Stimulated activated memory B cell treated with anti-CD40 and anti-IgM and Interleukin-4, amounts not matched to agents 10 μg/mL and 1 μg/mL and 100 μg/mL, for 72 hours (primary cell): ENCODE data around the gene OPRM1.
A peak's percentile ranks its signal among the peaks of the same experiment; 100 is the strongest.
"Not testable (repeated sequence)": the region's sequence is repeated elsewhere in the genome, so short reads cannot be mapped to it uniquely, and the experiment has no call there.

Experiments
- ATAC-seq: fragments of 150-1000 bp; cut with Tn5 transposase; 2 replicates; pipeline ENCODE4 v1.10.0; 2021
- H3K27ac Mint-ChIP-seq: one replicate; pipeline ENCODE4 v1.8.0; 2022; ENCODE audit warnings: mild to moderate bottlenecking, mixed read lengths
- H3K27me3 Mint-ChIP-seq: one replicate; pipeline ENCODE4 v1.8.0; 2022; ENCODE audit warnings: mixed read lengths
- H3K36me3 Mint-ChIP-seq: one replicate; pipeline ENCODE4 v1.8.0; 2022; ENCODE audit warnings: mixed read lengths
- H3K4me1 Mint-ChIP-seq: one replicate; pipeline ENCODE4 v1.8.0; 2022; ENCODE audit warnings: mixed read lengths
- H3K4me3 Mint-ChIP-seq: one replicate; pipeline ENCODE4 v1.8.0; 2022; ENCODE audit warnings: mild to moderate bottlenecking, moderate library complexity, mixed read lengths
- H3K9me3 Mint-ChIP-seq: one replicate; pipeline ENCODE4 v1.8.0; 2022; ENCODE audit warnings: mixed read lengths

Gene OPRM1

DNA sequence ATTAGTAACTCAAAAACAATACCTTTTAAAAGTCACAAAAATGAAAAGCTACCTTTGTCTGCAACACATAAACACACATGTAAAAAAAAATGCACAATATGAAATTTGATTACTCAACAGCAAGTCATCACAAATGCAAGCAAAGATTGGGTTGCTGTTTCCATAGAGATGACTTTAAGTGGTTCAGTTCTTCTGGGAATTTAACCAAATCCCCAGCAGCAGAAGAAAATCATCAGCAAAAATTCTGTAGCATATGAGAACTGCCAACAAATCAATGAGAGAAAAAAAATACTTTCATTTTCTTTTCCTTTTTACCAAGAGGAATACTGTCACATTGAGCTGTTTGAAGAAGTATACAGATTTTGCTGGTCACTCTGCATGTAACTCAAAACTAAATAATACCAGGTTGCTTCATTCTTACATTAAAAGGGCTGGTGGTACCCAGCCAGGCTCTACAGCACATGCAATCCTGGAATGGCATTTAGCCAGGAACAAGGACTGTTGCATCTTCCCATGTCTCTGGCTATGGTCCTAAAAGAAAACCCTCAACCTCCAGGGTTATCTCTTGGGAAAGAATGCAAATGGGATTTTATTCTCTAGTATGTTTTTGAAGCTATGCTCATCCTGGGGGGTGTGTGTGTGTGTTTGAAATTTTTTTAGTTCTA is 158.3 kb downstream of the OPRM1 start:
- H3K27ac Mint-ChIP-seq, result no peak overlapping the region
- no peaks in the 10 kb centered on the region for H3K27me3 Mint-ChIP-seq
- ATAC-seq, result no peak
- H3K9me3 Mint-ChIP-seq, result no peaks in the 10 kb centered on the region
- peaks cover under 1% of the 10 kb centered on the region for H3K4me1 Mint-ChIP-seq
- H3K4me3 Mint-ChIP-seq, result no peak overlapping the region
- H3K36me3 Mint-ChIP-seq, result no peaks in the 10 kb centered on the region

DNA sequence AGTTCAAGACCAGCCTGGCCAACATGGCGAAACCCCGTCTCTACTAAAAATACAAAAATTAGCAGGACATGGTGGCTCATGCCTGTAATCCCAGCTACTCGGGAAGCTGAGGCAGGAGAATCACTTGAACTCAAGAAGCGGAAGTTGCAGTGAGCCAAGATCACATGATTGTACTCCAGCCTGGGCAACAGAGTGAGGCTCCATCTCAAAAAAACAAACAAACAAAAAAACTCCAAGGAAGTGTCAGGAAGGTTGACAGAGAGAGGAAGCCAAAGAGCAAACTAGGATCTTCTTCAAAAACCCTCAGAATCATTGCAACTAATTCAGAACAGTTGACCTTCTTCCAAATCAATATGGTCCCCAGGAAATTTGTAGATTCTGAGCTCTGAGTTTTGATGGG is 162.6 kb downstream of the OPRM1 start:
- H3K4me3 Mint-ChIP-seq, H3K9me3 Mint-ChIP-seq, ATAC-seq, H3K27ac Mint-ChIP-seq, H3K36me3 Mint-ChIP-seq, H3K4me1 Mint-ChIP-seq, H3K27me3 Mint-ChIP-seq: not testable (repeated sequence)

DNA sequence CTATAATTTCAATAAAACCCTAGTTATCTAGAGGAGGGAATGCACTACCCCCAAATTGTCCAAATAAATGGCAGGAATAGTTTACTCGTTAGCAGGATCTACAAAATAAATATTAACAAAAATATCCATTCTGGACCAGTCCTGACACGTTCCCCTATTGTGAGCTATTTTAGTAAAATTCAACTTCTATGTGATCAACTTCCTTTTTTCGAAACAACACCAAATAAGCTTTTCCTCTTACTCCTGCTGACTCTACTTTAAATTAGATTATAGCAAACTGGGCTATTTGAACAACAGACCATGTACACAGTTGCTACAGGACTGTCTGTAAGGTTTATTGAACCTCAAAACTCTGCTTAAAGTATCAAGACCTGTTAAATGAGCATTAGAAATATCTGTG is 163.3 kb downstream of the OPRM1 start:
- Mint-ChIP-seq H3K9me3 (no peaks in the 10 kb centered on the region), H3K36me3 (no peaks in the 10 kb centered on the region), H3K27me3 (no peaks in the 10 kb centered on the region), H3K27ac (no peak overlapping the region), H3K4me3 (no peak overlapping the region), H3K4me1 (peaks cover 5% of the 10 kb centered on the region)
- ATAC-seq, result no peak

DNA sequence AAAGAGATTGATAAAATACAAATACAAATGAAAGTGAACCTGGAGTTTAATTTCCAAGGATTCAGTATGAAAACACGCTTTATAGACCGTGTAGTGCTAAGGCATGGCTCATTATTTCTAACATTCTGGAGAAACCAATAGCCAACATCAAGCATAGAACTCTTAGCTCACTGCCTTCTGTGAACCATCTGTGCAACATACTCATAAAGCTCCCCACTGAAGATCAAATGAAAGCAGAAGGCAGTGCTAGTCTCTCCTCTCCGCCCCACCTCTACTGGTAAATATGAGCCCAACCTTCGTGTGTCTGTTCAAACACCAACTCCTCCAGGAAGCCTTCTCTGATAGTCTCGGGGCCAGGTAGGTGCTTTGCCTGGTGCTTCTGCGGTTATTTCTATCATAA is 163.9 kb downstream of the OPRM1 start:
- no peak overlapping the region for H3K4me3 Mint-ChIP-seq
- ATAC-seq, result no peak
- peaks cover 5% of the 10 kb centered on the region for H3K4me1 Mint-ChIP-seq
- H3K27me3 Mint-ChIP-seq, result no peaks in the 10 kb centered on the region
- H3K36me3 Mint-ChIP-seq, result no peaks in the 10 kb centered on the region
- H3K9me3 Mint-ChIP-seq, result no peaks in the 10 kb centered on the region
- no peak overlapping the region for H3K27ac Mint-ChIP-seq

DNA sequence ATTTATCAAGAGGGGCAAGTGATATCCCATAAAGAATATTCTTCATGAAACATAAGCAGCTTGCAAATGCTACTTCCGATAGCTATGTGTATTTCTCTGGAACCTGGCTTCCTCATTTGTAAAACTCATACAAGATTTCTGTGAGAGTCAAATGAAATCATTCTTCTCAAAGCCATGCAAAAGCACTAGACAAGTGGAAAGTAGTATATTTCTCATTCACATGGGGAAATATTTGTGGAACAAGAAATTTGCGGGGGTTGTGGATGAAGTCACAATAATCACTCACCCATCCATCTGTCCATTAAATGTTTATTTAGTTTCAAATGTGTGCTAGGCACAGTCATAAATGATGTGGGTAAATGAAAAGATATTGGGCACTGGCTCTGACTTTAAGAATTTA is 167.1 kb downstream of the OPRM1 start:
- H3K4me3 Mint-ChIP-seq, result no peak overlapping the region
- H3K4me1 Mint-ChIP-seq, result peaks cover 5% of the 10 kb centered on the region
- no peaks in the 10 kb centered on the region for H3K9me3 Mint-ChIP-seq
- H3K27me3 Mint-ChIP-seq, result no peaks in the 10 kb centered on the region
- H3K27ac Mint-ChIP-seq, result no peak overlapping the region
- H3K36me3 Mint-ChIP-seq, result no peaks in the 10 kb centered on the region
- ATAC-seq, result no peak

DNA sequence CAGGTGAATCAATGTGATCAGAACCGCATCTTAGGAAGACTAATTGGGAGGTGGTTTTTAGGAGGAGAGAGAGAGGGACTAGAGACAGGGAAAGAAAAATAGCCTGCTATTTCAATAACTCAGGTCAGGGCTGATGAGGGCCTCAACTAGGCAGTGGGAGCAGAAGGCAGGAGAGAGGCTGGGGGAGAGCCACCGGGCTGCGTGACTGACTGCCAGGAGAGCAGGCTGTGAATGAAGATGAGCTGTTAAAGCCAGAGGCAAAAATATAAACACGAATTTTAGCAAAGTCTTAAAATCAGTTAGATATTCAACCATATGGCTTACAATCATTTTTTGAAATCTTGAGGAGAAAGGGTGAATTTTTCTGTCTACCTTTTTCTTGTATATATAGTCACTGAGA is 168.0 kb downstream of the OPRM1 start:
- H3K27ac Mint-ChIP-seq, result no peak overlapping the region
- H3K36me3 Mint-ChIP-seq, result no peaks in the 10 kb centered on the region
- no peaks in the 10 kb centered on the region for H3K27me3 Mint-ChIP-seq
- H3K4me3 Mint-ChIP-seq, result no peak overlapping the region
- ATAC-seq, result no peak
- H3K9me3 Mint-ChIP-seq, result no peaks in the 10 kb centered on the region
- peaks cover 5% of the 10 kb centered on the region for H3K4me1 Mint-ChIP-seq

DNA sequence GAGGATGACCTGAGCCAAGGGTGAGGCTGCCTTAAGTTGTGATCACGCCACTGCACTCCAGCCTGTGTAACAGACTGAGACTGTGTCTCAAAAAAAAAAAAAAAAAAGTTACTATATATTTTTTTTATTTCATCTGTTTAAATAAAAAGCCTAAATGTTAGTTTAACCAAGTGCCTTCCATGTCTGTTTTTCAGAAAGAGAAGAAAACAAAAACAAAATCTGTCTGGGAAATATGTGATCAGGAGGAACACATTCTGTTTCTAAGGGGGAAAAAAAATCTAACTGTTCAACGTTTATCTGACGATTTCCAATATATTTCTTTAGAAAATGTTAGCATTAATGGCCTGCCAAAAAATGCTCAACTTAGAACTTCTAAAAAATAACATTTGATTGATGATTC is 170.5 kb downstream of the OPRM1 start:
- Mint-ChIP-seq H3K36me3 (no peaks in the 10 kb centered on the region), H3K27me3 (no peaks in the 10 kb centered on the region), H3K9me3 (no peaks in the 10 kb centered on the region), H3K4me3 (no peak overlapping the region), H3K4me1 (no peaks in the 10 kb centered on the region), H3K27ac (no peak overlapping the region)
- no peak for ATAC-seq

DNA sequence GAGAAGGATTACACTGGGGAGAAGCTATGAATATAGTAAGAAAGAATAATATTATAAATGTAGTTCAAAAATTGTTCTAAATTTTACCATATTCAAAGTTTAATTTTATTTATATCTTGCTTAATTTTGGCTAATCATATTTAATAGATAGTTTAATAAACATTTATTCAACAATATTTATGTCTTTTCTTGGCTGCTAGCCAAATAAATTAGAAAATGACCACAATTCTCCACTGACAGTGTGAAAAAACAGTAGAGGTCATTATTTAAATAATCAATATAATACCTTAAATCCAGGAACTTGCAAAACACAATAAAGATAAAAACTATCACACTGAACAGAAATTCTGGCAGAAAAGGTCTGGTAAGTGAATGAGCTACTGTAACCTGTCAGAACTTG is 171.6 kb downstream of the OPRM1 start:
- Mint-ChIP-seq H3K4me3 (no peak overlapping the region), H3K27me3 (no peaks in the 10 kb centered on the region), H3K36me3 (no peaks in the 10 kb centered on the region), H3K9me3 (no peaks in the 10 kb centered on the region), H3K4me1 (no peaks in the 10 kb centered on the region), H3K27ac (no peak overlapping the region)
- no peak for ATAC-seq

DNA sequence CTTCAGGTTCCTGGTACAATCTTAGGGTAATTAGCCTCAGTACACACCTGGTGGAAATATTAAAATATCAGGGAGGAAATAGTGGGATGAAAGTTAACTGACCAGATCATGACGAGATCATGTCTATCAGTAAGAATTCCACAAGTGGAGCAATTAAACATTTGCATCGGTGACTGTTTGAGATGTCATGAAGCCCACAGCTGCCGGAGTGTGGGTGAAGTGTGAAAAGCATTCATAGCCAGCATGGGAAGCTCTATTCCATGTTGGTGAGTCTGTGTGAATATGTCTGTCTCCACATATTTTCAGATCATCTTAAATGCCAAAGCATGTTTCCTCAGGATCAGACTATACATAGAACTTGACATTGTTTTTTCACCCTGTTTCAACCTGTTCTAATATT is 174.7 kb downstream of the OPRM1 start:
- no peaks in the 10 kb centered on the region for H3K9me3 Mint-ChIP-seq
- no peak for ATAC-seq
- H3K4me3 Mint-ChIP-seq, result no peak overlapping the region
- no peak overlapping the region for H3K27ac Mint-ChIP-seq
- H3K27me3 Mint-ChIP-seq, result no peaks in the 10 kb centered on the region
- H3K4me1 Mint-ChIP-seq, result no peaks in the 10 kb centered on the region
- H3K36me3 Mint-ChIP-seq, result no peaks in the 10 kb centered on the region

DNA sequence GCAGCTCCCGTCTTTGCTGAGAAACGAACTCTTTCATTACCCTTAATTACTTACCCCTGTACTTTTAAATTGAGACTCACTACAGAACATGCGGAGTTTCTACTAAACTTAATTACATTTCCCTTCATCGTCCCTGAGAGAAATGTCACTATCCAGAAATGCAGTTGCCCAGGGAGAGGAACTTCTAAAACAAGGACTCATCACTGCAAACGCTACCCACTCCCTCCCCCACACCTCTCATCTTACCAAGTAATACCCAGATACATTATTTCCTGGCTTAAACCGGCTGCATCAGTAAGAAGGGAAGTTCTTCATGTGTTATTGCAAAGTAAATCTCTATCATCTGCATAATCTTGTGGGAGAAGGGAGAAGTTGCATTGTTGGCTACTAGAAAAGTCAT is 179.3 kb downstream of the OPRM1 start:
- Mint-ChIP-seq H3K27ac (no peak overlapping the region), H3K4me3 (no peak overlapping the region), H3K27me3 (no peaks in the 10 kb centered on the region), H3K36me3 (no peaks in the 10 kb centered on the region), H3K9me3 (no peaks in the 10 kb centered on the region), H3K4me1 (no peaks in the 10 kb centered on the region)
- no peak for ATAC-seq

DNA sequence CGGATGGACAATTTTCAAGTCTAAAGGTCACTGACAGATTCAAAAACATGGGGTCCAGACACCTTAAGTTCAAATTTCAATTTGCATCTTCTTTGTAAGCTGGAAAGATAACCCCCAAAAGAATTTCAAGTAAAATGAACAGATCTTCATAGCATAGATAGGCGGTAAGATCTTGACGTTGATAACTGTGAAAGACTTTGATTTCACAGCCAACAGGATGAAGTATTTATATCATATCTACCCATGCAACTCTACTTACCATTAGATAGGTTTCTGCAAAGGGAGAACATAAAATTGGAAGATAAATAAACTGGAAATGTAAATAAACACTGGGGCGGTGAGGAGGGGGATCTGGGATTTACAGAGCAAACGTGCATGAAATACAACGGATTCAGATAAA is 179.7 kb downstream of the OPRM1 start:
- no peaks in the 10 kb centered on the region for H3K9me3 Mint-ChIP-seq
- no peak overlapping the region for H3K27ac Mint-ChIP-seq
- H3K4me3 Mint-ChIP-seq, result no peak overlapping the region
- no peaks in the 10 kb centered on the region for H3K27me3 Mint-ChIP-seq
- H3K36me3 Mint-ChIP-seq, result no peaks in the 10 kb centered on the region
- ATAC-seq, result no peak
- no peaks in the 10 kb centered on the region for H3K4me1 Mint-ChIP-seq

DNA sequence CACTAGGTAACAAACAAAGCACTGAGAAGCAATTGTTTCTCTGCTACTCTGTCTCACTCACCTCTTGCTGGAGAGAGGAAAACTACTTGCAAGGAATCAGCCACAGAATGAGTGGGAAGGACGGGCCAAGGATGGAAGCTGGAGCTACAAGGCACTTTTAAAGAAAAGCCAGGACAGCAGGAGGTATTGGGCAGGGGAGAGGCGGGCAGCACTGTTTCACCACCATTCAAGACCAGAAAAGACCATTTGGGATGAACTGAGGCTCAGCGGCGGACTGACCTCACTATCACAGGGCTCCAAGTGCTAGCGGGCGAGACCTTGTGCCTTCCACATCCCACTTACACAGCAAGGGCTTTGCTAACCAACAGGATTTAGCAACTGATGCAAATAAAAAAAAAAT is 180.2 kb downstream of the OPRM1 start:
- Mint-ChIP-seq H3K4me3 (no peak overlapping the region), H3K4me1 (no peaks in the 10 kb centered on the region), H3K27ac (no peak overlapping the region), H3K27me3 (no peaks in the 10 kb centered on the region), H3K36me3 (no peaks in the 10 kb centered on the region), H3K9me3 (no peaks in the 10 kb centered on the region)
- no peak for ATAC-seq

DNA sequence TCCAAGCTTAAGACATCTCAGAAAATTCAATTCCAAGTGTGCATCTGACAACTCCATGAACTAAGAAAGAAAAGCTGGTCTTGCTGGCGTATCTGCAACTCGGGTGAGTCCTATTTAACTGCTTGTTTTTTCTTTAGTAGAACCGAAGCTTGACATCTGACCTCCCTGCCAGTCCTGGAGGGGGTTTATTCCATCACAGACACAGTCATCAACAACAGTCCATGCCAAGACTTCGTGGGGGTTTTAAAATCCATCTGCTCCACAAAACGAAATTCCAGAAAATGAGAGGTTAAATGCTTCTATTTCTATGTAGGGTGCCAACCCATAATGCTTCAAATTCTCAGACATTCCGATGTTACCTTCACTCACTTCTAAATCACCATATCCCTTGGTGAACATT is 183.7 kb downstream of the OPRM1 start:
- no peak overlapping the region for H3K27ac Mint-ChIP-seq
- H3K27me3 Mint-ChIP-seq, result no peaks in the 10 kb centered on the region
- H3K36me3 Mint-ChIP-seq, result no peaks in the 10 kb centered on the region
- ATAC-seq, result no peak
- H3K9me3 Mint-ChIP-seq, result no peaks in the 10 kb centered on the region
- H3K4me1 Mint-ChIP-seq, result no peaks in the 10 kb centered on the region
- no peak overlapping the region for H3K4me3 Mint-ChIP-seq

DNA sequence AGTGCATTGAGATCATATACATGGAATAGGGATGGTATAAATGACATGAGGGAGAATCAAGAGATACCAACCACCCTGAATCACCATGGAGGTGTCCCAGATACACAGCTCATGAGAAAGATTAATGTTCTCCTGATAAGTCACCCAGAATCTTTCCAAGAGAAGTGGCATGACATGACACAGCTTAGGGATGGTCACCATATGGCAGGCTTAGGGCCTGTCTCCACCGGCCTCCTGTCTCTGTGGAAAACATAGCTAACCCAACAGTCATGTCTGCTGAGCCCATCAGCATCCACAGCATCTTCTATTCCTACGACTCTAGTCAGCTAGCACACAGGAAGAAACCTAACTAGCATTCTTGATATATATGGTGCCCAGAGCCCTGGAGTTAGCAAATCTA is 184.3 kb downstream of the OPRM1 start:
- Mint-ChIP-seq H3K27ac (no peak overlapping the region), H3K4me1 (no peaks in the 10 kb centered on the region), H3K27me3 (no peaks in the 10 kb centered on the region), H3K36me3 (no peaks in the 10 kb centered on the region), H3K9me3 (no peaks in the 10 kb centered on the region), H3K4me3 (no peak overlapping the region)
- ATAC-seq, result peak; percentile 31

DNA sequence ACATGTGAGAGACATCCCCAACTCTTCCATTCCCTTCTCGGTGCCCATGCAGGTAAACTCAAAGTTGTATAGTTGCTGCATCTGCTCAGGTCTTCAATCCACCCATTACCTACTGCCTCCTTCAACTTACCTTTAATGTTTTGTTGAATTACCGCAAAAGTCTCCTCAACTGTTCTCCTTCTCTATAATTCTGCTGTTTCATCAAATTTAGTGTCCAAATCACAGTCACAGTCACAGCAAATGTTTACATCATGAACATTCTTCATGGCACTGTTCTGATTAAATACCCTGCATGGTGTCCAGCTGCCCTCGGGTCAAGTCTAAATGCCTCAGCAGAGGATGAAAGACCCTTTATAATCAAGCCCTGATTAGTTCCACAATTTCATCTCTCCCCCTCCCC is 187.4 kb downstream of the OPRM1 start:
- H3K9me3 Mint-ChIP-seq, result no peaks in the 10 kb centered on the region
- no peak overlapping the region for H3K4me3 Mint-ChIP-seq
- H3K27ac Mint-ChIP-seq, result no peak overlapping the region
- H3K27me3 Mint-ChIP-seq, result no peaks in the 10 kb centered on the region
- H3K36me3 Mint-ChIP-seq, result no peaks in the 10 kb centered on the region
- no peak for ATAC-seq
- peaks cover 11% of the 10 kb centered on the region for H3K4me1 Mint-ChIP-seq

DNA sequence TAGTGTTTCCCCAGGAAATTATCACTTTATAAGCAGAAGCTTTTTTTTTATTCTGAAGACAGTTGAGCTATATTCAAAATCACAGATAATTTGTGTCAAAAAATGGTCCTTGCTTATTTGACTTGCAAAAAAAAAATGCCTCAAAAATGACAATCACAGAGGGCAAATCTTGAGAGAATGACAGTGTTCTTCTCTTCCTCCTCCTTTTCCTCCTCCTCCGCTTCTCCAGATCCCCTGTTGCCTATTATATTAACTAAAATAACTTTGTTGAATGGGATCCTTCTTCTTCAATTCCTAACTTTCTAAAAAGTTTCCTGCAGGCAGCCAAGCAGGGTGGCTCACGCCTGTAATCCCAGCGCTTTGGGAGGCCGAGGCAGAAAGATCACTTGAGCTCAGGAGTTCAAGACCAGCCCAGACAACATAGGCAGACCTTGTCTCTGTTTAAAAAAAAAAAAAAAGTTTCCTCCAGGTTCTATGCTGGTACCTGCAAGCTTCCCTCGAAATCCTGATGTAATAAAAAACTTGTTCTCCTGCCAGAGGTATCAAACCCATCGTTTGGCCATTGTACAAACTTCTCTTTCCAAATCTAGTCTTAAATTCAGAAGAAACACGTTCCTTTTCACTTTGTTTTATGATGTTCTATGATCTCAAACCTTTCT is 189.0 kb downstream of the OPRM1 start:
- no peaks in the 10 kb centered on the region for H3K9me3 Mint-ChIP-seq
- no peaks in the 10 kb centered on the region for H3K36me3 Mint-ChIP-seq
- H3K27me3 Mint-ChIP-seq, result no peaks in the 10 kb centered on the region
- peaks cover 11% of the 10 kb centered on the region for H3K4me1 Mint-ChIP-seq
- no peak overlapping the region for H3K4me3 Mint-ChIP-seq
- no peak for ATAC-seq
- H3K27ac Mint-ChIP-seq, result no peak overlapping the region
